GM19438 (cell line): ENCODE data around the gene AS3MT.
"Not testable (repeated sequence)": the region's sequence is repeated elsewhere in the genome, so short reads cannot be mapped to it uniquely, and the experiment has no call there.

Experiments used
- ATAC-seq: cut with Tn5 transposase; IDR thresholded peaks from one replicate; pipeline ENCODE4 v1.9.1; 2021; ENCODE audit warnings: low read depth; ENCODE audit not compliant: unreplicated experiment

AS3MT gene

DNA sequence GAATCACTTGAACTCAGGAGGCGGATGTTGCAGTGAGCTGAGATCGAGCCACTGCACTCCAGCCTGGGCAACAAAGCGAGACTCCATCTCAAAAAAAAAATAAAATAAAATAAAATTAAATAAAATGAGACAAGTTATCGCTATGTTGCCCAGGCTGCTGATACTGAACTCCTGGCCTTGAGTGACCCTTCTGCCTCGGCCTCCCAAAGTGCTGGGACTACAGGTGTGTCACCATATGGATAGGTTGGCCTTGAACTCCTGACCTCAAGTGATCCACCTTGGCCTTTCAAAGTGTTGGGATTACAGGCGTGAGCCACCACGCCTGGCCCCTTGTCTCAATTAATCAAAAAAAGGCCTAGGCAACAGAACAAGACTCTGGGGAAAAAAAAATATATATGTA is 16.0 kb upstream of the AS3MT start:
- not testable (repeated sequence) for ATAC-seq

- ATAC-seq = not testable (repeated sequence)
Measured at GRCh38 chr10:102855731-102856436, 13.4 kb upstream of the AS3MT start.

- no peak for ATAC-seq
Measured at GRCh38 chr10:102856758-102857424, 12.4 kb upstream of the AS3MT start.

DNA sequence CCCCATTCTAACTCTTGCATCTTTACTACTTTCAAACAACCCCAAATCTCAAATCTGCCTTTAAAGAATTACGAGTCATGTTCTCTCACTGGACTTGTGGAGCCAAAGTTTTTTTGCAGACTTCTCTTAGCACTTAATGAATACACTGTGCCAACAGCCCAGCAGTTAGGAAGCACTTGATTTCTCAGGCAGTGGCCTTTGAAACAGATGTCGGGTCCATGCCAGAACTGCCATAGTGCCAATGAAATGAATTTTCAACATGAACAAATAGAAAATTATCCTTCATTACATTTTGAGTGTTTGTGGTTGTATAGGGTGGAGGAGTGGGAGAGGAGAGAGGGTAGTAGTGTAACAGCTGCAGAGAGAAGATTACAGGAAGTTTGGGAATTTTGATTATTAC is 9.4 kb upstream of the AS3MT start:
- no peak for ATAC-seq

- no peak for ATAC-seq
Measured at GRCh38 chr10:102863660-102864059, 5.6 kb upstream of the AS3MT start.

DNA sequence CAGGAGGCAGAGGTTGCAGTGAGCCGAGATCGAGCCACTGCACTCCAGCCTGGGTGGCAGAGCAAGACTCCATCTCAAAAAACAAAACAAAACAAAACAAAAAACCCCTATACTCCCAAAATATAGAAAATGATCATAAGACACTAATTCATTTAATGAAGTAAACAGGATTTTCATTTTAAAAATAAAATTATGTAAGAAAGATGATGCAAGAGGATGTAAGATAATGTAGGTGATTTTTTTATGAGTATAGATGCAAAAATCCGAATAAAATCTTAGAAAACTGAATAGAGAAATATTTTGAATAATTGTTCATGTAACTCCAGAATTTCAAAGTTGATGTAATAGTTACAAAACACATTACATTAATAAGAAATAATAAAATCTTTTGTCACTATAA is 3.6 kb upstream of the AS3MT start:
- no peak for ATAC-seq

DNA sequence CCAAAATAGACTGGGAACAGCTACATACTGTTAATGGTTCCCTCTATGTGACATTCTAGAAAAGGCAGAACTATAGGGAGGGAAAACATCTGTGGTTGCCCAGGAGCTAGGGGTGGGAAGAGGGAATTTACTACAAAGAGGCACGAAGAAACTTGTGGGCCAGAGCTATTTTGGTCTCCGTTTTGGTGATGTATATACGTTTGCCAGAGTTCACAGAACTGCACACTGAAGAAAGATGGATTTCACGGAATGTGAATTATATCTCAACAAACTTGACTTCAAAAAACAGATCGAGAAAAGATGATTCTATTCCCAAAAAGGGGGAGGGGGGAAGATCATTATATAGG is 386 bp upstream of the AS3MT start:
- no peak for ATAC-seq

DNA sequence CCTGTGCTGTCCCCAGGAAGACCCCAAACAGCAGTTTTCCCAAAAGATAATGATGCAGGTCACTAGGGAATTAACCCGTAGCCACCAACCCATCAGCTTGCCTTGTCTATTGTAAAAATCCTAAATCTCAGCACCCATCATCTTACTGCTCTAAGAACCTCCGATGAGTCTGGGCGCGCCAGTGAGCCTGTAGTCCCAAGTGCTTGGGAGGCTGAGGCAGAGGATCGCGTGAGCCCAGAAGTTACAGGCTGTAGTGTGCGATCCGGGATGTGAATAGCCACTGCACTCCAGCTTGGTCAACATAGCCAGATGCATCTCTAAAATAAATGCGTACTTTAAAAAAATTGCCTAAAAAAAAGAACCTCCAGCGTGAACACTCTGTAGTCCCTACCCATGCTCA is 951 bp downstream of the AS3MT start:
- ATAC-seq = no peak

- no peak for ATAC-seq
Measured at GRCh38 chr10:102872163-102872562, 2.9 kb downstream of the AS3MT start.

DNA sequence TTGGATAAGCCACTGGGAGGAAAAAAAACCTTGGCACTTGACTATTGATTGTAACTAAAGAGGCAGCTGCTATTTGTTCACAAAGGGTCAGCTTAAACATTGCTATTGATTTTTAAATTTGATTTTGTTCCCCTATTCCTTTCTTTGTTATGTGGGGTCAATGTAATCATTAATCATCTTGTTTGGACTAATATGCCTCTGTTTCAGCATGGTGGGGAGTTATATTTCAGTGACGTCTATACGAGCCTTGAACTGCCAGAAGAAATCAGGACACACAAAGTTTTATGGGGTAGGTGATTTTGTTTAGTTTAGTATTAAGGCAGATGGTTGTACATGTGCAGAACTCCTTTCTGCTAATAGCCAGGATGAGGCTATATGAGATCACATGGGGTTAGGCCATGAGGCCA is 7.5 kb downstream of the AS3MT start:
- no peak for ATAC-seq

- no peak for ATAC-seq
Measured at GRCh38 chr10:102878629-102879028, 9.4 kb downstream of the AS3MT start.

DNA sequence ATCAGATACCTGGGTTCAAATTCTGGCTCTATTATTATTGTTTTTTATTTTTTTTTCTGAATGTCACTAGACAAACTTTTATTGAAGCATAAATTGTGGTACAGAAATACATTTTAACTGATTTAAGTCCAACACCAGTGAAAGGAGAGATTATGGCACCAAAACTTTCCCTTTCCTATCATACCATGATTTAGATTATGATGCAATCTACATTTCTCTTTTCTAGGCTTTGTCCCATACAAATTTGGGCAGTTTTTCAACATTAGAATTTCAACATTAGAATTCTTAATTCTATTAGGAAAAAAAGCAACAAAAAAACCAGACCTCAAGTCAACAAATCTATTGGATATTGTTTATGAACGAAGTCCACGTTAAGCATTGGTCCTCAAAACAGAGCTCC is 11.0 kb downstream of the AS3MT start:
- ATAC-seq = no peak

DNA sequence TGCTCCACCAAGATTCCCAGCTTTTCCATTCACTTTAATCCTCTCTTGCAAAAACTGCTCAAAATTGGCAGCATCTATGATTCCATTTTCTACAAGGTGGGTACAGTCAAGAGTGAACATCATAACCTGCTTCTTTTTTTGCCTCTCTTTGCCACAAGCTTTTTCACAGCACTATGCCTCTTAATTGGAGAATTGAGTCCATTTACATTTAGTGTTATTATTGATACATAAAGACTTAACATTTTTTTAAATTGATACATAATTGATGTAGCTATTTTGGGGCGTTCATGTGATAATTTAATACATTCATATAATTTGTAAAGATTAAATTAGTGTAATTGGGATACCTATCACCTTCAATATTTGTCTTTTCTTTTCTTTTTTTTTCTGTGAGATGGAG is 18.8 kb downstream of the AS3MT start:
- ATAC-seq = no peak

DNA sequence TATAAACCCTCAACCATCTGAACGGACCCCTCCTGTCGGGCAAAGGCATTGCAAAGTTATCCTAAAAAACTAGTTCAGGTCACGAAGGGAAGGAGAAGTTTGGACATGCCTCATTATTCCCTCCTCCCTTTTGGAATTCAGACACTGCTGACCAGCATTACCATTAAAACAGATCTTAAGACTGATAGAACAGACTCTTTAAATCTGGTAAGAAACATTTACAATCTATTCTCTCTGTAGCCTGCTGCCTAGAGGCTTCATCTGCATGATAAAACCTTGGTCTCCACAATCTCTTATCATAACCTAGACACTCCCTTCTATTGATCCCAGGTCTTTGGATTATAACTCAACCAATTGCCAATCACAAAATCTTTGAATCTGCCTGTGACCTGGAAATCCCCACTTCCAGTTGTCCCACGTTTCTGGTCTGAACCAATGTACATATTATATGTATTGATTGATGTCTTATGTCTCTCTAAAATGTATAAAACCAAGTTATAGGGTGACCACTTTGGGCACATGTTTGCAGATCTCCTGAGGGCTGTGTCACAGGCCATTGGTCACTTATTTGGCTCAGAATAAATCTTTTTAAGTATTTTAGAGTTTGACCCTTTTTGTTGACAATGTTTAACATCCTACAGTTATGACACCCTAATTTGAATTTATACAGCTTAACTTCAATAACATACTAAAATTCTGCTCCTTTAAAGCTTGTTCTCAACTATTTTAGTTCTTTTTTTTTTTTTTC is 25.4 kb downstream of the AS3MT start:
- no peak for ATAC-seq

DNA sequence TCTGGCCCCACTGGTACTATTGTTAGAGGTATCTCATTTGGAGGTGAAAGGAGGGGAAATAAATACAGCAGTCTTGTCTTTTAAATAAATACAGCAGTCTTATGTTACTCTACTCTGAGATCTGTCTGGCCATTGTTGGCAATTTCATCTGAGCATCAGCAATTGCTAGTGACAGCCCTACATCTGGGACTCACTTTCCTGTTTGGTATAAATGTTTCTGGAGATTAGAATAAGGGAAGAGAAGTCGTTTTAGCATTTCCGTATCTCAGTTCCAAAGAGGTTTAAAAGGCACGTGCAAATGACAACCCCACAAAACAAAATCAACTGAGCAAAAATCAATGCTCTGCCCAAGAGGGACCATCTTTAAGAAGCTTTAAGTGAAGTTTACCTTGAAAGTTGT is 30.7 kb downstream of the AS3MT start:
- ATAC-seq = no peak

GRCh38 chr10:102904346-102904745 is 35.1 kb downstream of the AS3MT start:
- ATAC-seq = no peak

DNA sequence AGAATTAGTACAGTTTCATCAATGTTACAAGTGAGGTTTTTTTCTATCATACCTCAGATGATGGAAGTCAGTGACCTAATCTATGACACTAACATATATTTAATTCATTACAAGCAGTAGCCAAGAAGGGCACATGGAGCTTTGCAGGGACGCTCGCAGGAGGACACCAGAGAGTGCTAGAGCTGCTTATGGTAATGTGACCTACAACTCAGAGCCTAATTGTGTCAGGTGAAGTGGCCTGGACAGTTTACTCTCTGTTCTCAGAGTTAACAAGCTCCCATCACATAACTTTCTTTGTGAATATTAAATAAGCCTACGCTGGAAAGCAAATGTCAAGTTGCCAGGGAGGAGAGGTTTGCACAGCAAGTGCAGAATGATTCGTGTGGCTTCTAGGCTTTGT is 37.2 kb downstream of the AS3MT start:
- ATAC-seq = no peak

DNA sequence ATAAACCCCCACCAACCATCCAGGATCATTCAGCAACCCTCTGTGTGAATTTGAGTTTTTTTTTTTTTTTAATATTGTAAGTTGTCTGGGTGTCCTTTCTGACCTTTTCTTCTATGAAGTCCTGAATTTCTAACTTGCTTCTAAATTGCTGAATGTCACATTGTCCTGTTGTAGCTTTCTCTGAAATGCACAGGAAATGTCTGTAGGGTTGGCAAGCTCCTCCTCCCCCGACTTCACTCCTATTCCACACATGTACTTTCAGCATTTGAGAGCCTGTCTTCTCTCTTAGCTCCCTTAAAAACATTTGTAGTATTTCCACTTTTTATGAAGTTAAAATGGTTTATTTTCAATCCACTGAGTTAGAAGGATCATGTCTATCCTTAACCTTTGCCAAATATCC is 45.5 kb downstream of the AS3MT start:
- no peak for ATAC-seq

DNA sequence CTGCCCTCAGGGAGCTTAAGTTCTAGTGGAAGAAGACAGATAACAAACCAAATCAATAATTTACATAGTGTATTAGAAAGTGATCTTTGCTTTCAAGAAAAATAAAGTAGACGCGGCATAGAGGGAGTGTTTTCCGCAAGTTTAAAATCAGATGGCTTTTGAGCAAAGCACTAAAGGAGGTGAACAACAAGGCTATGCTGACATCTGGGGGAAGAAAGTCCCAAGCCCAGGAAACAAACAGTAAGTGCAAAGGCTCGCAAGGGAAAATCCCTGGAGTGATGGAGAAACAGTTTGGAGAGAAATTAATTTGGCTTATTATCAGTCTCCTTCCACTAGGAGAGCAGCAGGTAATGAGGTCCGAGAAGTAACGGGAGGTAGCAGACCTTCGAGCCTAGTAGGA is 46.9 kb downstream of the AS3MT start:
- ATAC-seq = no peak

DNA sequence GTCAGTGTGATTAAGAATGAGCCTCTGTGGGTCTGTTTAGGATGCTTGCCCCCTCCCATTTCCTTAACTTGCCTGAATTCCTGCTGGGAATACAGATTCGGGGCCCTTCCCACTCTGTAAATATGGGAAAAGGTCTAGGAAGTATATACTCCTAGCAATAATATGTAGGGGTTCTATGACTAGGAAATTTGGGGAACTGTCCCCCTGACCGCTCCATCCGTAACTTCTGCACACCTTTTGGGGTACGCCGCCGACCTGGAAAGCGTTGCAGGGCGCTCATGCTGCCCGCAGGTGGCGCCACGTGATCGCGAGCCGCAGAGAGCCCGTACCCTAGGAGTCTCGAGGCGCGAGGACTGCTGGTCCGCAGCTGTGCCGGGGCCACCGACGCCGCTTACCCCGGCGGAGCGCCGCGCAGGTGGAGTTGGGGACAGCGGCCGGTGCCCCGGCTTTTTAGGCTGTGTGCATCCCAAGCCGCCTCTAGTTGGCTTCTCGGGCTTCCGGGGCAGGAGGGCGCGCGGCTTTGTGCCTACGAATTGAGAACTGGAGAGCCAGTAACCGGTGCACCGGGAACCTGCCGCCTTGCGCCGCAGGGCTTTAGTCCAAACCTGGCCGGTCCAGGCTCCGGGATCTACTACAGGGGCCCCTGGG is 48.2 kb downstream of the AS3MT start:
- peak; percentile 34 for ATAC-seq
